NCI-H1092 (cell line): Measurements from ENCODE around the gene ADAR.

Experiments used
- DNase-seq: peaks from one replicate; lab custom pipeline; 2025; lab: John Stamatoyannopoulos, UW

Gene ADAR

DNA sequence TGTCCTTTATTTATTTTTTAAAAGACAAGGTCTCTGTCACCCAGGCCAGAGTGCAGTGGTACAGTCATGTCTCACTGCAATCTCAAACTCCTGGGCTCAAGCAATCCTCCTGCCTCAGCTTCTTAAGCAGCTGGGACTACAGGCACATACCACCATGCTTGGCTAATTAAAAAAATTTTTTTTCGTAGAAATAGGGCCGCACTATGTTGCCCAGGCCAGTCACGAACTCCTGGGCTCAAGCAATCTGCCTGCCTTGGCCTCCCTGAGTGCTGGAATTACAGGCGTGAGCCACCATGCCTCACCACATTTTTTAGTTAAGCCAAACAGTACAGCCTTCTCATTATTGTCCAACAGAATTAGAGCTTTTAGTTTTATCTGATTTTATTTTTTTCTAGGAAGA is 7.4 kb upstream of the ADAR start:
- no peak for DNase-seq

DNA sequence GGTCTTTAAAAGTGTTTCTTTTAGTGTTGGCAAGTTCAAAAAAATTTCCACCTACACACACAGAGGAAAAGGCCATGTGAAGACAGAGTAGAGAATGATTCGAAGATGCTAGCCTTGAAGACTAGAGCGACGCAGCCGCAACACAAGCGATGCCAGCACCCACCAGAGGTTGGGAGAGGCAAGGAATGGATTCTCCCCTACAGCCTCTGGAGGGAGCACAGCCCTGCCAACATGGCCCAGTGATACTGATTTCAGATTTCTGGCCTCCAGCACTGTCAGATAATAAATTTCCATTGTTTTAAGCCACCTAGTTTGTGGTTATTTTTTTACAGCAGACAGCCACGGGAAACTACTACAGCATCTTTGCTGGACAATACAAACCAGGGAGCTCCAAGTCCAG is 6.9 kb upstream of the ADAR start:
- DNase-seq, result no peak

DNA sequence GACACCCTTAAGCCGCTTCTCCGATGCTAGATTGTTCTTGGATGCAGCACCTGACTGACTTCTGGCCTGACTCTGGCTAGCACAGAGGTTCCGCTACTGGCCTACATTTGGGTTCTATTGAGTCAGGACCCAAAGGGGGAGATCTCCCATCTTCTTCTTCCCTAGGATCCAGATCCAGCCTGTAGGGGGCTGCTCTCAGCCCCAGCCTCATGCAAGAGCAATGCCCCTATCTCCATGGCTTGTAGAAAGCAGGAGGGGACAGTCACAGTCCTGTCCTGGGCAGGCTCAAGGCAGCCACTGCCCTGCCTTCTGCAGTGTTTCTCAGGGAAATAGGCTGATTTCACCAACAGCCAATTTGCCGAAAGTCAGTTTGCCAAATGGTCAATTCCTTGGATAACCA is 6.3 kb upstream of the ADAR start:
- DNase-seq, result no peak

GRCh38 chr1:154611150-154611862 is 3.3 kb upstream of the ADAR start:
- DNase-seq, result no peak

- DNase-seq, result no peak
Observed at GRCh38 chr1:154609398-154610380, 1.7 kb upstream of the ADAR start.

GRCh38 chr1:154608397-154609270 is 648 bp upstream of the ADAR start:
- peak; percentile 76 for DNase-seq

DNA sequence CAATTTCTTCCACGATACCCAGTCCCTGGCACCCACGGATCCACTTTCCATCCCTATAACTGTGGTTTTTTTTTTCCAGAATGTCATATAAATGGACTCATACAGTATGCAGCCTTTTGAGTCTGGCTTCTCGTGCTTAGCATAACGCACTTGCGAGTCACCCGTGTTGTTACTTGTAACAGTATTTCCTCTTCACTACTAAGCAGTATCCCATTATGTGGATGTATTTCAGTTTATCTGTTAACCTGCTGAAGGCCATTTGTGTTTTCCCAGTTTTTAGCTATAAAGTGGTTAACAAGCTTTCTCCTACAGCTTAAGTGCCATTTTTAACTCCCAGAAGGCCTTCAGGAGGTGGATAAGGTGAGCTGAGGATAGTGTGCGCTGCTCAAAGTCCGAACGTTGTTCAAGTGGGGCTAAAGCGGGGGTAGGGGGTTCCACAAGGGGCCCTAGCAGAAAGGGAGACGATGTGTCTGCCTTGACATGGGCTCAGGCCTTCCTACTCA is 829 bp downstream of the ADAR start:
- DNase-seq, result no peak

DNA sequence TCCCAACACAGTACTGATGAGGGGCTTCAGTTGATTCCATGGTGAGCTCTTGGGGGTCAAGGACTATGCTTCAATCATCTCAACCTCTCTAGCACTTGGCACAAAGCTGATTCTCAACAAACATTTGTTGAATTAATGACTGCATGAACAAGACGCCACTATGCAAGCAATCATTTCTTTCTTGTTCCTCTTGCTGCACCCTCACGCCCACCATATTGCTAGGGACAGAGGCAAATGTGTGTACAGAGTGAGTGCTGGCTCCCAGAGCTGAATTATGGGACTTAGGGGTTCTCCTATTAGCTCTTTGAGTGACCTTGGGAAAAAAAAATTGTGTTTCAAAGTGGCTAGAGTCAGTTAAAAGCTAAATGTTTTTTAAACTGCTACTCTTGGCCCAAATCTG is 2.5 kb downstream of the ADAR start:
- DNase-seq, result no peak

- no peak for DNase-seq
Observed at GRCh38 chr1:154603317-154603716, 4.7 kb downstream of the ADAR start.

GRCh38 chr1:154599658-154600057 is 8.3 kb downstream of the ADAR start:
- no peak for DNase-seq

GRCh38 chr1:154598871-154599635 is 8.9 kb downstream of the ADAR start:
- no peak for DNase-seq

DNA sequence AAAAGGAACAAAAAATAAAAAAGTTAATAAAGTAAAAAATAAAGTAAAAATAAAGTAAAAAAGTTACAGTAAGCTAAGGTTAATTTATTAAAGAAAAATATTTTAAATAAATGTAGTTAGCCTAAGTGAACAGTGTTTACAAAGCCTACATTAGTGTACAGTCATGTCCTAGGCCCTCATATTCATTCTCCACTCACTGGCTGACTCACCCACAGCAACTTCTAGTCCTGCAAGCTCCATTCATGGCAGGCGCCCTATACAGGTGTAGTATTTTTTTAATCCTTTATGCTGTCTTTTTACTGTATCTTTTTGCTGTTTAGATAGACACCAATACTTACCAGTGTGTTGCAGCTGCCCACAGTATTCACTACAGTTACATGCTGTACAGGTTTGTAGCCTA is 12.4 kb downstream of the ADAR start:
- DNase-seq, result no peak

- no peak for DNase-seq
Observed at GRCh38 chr1:154594811-154595210, 13.2 kb downstream of the ADAR start.

GRCh38 chr1:154593390-154593789 is 14.6 kb downstream of the ADAR start:
- no peak for DNase-seq

- no peak for DNase-seq
Observed at GRCh38 chr1:154591206-154591605, 16.8 kb downstream of the ADAR start.

- DNase-seq, result no peak
Observed at GRCh38 chr1:154590756-154591155, 17.2 kb downstream of the ADAR start.

DNA sequence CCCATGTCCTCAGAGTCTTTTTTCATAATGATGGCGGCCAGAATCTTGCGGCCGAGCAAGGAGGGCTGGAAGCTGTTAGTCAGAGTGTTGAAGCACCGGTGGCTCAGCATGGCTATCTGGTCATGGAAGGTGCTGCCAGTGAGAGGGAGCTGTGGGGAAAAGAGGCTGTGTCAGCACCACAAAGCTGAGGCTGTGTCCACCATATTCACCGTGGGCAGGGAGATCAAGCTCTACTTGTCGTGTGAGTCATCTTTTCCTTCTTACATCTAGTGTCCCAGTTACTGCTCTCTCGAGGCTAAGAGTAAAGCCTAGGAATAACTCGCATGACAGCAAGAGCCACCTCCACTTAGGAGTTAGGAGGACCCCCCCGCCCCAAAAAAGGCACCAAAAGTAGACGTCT is 18.2 kb downstream of the ADAR start:
- no peak for DNase-seq

DNA sequence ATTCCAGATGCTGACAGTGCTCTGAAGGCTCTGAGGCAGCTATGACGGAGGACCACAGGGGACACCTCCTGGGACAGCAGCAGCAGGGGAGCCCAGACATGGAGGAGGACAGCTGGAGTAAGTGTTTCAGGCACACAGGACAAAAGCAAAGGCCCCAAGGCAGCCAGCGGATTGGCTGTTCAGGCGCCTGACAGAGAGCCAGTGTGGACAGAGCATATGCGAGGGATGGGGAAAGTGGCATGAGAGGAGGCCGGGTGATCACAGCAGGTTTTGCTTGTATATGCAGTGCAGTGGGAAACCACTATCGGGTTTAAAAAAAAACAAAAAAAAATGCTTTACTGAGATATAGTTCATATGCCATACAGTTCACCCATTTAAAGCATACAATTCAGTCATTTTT is 21.3 kb downstream of the ADAR start:
- no peak for DNase-seq

- DNase-seq, result no peak
Observed at GRCh38 chr1:154586231-154586630, 21.8 kb downstream of the ADAR start.

GRCh38 chr1:154584267-154584994 is 23.6 kb downstream of the ADAR start:
- no peak for DNase-seq

DNA sequence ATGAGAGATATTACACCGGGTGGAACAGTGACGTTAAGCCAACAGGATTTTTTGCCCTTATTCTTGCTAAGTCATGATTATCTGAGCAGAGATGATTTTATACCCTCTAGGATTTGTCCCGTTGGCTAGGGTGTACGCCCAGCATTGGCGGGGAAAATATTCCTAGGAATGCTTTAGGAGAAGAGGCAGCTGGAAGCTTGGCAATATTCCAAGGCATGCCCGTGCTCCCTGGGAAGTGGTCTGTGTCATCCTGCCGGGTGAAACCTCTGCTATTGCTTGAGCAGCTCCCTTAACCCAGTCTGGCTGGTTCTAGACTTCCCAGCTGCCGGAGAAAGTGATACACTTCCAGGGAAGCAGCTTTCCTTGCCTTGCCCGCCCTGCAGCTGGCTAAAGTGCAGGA is 24.2 kb downstream of the ADAR start:
- no peak for DNase-seq
